H1 (cell line): ENCODE measurements around the gene RRAS. TPM values are rescaled to one million over a fixed set of nuclear protein-coding genes. Genes with fewer than 3 reads are reported as not detected.

Experiments
- CHD7 ChIP-seq: fragments of 300-600 bp; sonication (generic); IDR thresholded peaks from 2 replicates; pipeline ENCODE4 v1.7.1; 2012; ENCODE audit warnings: low read length, moderate library complexity, mild to moderate bottlenecking, inconsistent platforms; ENCODE audit not compliant: insufficient replicate concordance
- EGR1 ChIP-seq: IDR thresholded peaks from 2 replicates; pipeline ENCODE4 v1.6.1; 2011; ENCODE audit warnings: low read depth, low read length, borderline replicate concordance
- RXRA ChIP-seq: IDR thresholded peaks from 2 replicates; pipeline ENCODE4 v1.6.1; 2011; ENCODE audit warnings: low read depth, mild to moderate bottlenecking, low read length, moderate library complexity; ENCODE audit not compliant: insufficient read depth
- SUZ12 ChIP-seq: fragments of 200-600 bp; sonication (generic); IDR thresholded peaks from 2 replicates; pipeline ENCODE4 v1.6.1; 2012; ENCODE audit warnings: mild to moderate bottlenecking, inconsistent platforms, low read length, moderate library complexity, mixed read lengths
- TBP ChIP-seq: IDR thresholded peaks from 2 replicates; pipeline ENCODE4 v1.6.1; 2011; ENCODE audit warnings: low read depth, low read length, improper control_type of control experiment
- YY1 ChIP-seq: IDR thresholded peaks from 2 replicates; pipeline ENCODE4 v1.6.1; 2011; ENCODE audit warnings: low read depth, mild to moderate bottlenecking, low read length
- ZNF274 ChIP-seq: IDR thresholded peaks from 2 replicates; pipeline ENCODE4 v1.7.0; 2012; ENCODE audit warnings: low read length, borderline replicate concordance; ENCODE audit errors: extremely low read depth
- polyA plus RNA-seq, 7 experiments: library from polyadenylated mRNA; depleted of rRNA in 3 of 7; stranded (reverse) in 5 of 7; unstranded in 2 of 7; fragments of >200 nt in 5 of 7; fragments of 200-250 nt in 2 of 7; gene quantifications; 1 replicate in 5 of 7; 2 replicates in 1 of 7; 4 replicates in 1 of 7; pipeline versions ENCODE4 v1.2.1 to v1.2.3, GENCODE V29; 2011 to 2013; ENCODE audit warnings: missing spikeins in 2 of 7, mixed read lengths in 2 of 7
- total RNA-seq: library from RNA; stranded (reverse); fragmentation: NEBNext Ultra II Directional; extraction: Animal tissue kit (Norgen Biotek cat#: 25700); gene quantifications from 2 replicates; pipeline ENCODE4 v1.2.1, GENCODE V29; 2021

Gene RRAS
- total and polyA plus RNA-seq, 2 of the 8 experiments (the other 6 are each of a cell fraction or from before 2014, with no cell fraction given): 17.7 to 49.1 TPM

DNA sequence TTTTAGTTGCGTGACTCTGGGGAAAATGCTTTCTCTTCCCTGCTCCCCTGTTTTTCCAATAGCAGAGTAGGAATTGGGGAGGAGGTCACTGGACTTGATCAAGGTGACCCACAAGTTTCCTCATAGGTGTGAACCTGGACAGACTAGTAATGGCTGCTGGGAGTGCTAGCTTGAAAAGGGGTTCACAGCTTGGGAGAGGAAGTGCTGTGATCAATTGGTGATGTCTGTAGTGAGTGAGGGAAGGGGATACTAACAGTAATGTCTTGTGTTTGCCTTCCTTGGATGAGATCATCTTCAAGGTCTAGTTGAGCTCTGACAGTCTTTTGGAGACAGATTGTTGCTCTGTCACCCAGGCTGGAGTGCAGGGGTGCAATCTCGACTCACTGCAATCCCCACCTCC is 27.5 kb upstream of the RRAS start (continued):
- no peak for TF ChIP-seq TBP
- TF ChIP-seq ZNF274: no peak
- no peak for TF ChIP-seq CHD7
- no peak for TF ChIP-seq SUZ12
- TF ChIP-seq YY1: no peak
- TF ChIP-seq RXRA: no peak
- TF ChIP-seq EGR1: no peak
